ENCODE data around the gene BNIPL.

BNIPL gene

GRCh38 chr1:151056149-151056548, 19.8 kb downstream of the BNIPL start:
- DNase-seq (ENCODE audit: low read depth, low spot score) = no peak

GRCh38 chr1:151058692-151059091, 22.3 kb downstream of the BNIPL start:
- DNase-seq (ENCODE audit: low read depth, low spot score) = no peak

GRCh38 chr1:151059109-151060006, 23.0 kb downstream of the BNIPL start, which contains the start of gene CDC42SE1:
Gene CDC42SE1, minus strand, starts transcription at chr1:151059622. Its CDS starts 3,892 bp downstream, at chr1:151055730.
- DNase-seq (ENCODE audit: low read depth, low spot score) = no peak

GRCh38 chr1:151060007-151060656, 23.7 kb downstream of the BNIPL start, which contains the start of gene MLLT11:
Gene MLLT11, plus strand, starts transcription at chr1:151060397. Its CDS starts 6,828 bp downstream, at chr1:151067225.
- DNase-seq (ENCODE audit: low read depth, low spot score) = no peak

- no peak for DNase-seq (ENCODE audit: low read depth, low spot score)
Observed at GRCh38 chr1:151060657-151061421, 24.5 kb downstream of the BNIPL start.

- no peak for DNase-seq (ENCODE audit: low read depth, low spot score)
Observed at GRCh38 chr1:151061704-151062103, 25.3 kb downstream of the BNIPL start.

- DNase-seq (ENCODE audit: low read depth, low spot score) = no peak
Observed at GRCh38 chr1:151062741-151063371, 26.5 kb downstream of the BNIPL start.

- no peak for DNase-seq (ENCODE audit: low read depth, low spot score)
Observed at GRCh38 chr1:151065089-151065645, 28.8 kb downstream of the BNIPL start.

- no peak for DNase-seq (ENCODE audit: low read depth, low spot score)
Observed at GRCh38 chr1:151067185-151067584, 30.8 kb downstream of the BNIPL start.

GRCh38 chr1:151069103-151069486, 32.7 kb downstream of the BNIPL start:
- DNase-seq (ENCODE audit: low read depth, low spot score) = no peak

GRCh38 chr1:151070474-151071276, 34.3 kb downstream of the BNIPL start, which contains the start of gene GABPB2:
Gene GABPB2, plus strand, starts transcription at chr1:151070761. Its CDS starts 17,429 bp downstream, at chr1:151088190.
- DNase-seq (ENCODE audit: low read depth, low spot score) = peak; percentile 94

GRCh38 chr1:151072224-151072623, 35.8 kb downstream of the BNIPL start:
- no peak for DNase-seq (ENCODE audit: low read depth, low spot score)

GRCh38 chr1:151085953-151086559, 49.7 kb downstream of the BNIPL start:
- no peak for DNase-seq (ENCODE audit: low read depth, low spot score)

All from brain pericyte (primary cell).